GM12872 (cell line): ENCODE data around the gene GLB1L3.

Source experiments
- TF ChIP-seq, protein P1 (sequence below): IDR thresholded peaks from 3 replicates; pipeline ENCODE4 v1.5.1; 2011; ENCODE audit warnings: low read depth, mild to moderate bottlenecking, low read length, moderate library complexity; ENCODE audit not compliant: insufficient read depth

GLB1L3 gene

GRCh38 chr11:134261626-134262488 lies 14.3 kb upstream of the GLB1L3 start:
- TF ChIP-seq, protein P1, sequence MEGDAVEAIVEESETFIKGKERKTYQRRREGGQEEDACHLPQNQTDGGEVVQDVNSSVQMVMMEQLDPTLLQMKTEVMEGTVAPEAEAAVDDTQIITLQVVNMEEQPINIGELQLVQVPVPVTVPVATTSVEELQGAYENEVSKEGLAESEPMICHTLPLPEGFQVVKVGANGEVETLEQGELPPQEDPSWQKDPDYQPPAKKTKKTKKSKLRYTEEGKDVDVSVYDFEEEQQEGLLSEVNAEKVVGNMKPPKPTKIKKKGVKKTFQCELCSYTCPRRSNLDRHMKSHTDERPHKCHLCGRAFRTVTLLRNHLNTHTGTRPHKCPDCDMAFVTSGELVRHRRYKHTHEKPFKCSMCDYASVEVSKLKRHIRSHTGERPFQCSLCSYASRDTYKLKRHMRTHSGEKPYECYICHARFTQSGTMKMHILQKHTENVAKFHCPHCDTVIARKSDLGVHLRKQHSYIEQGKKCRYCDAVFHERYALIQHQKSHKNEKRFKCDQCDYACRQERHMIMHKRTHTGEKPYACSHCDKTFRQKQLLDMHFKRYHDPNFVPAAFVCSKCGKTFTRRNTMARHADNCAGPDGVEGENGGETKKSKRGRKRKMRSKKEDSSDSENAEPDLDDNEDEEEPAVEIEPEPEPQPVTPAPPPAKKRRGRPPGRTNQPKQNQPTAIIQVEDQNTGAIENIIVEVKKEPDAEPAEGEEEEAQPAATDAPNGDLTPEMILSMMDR = peak; percentile 65

DNA sequence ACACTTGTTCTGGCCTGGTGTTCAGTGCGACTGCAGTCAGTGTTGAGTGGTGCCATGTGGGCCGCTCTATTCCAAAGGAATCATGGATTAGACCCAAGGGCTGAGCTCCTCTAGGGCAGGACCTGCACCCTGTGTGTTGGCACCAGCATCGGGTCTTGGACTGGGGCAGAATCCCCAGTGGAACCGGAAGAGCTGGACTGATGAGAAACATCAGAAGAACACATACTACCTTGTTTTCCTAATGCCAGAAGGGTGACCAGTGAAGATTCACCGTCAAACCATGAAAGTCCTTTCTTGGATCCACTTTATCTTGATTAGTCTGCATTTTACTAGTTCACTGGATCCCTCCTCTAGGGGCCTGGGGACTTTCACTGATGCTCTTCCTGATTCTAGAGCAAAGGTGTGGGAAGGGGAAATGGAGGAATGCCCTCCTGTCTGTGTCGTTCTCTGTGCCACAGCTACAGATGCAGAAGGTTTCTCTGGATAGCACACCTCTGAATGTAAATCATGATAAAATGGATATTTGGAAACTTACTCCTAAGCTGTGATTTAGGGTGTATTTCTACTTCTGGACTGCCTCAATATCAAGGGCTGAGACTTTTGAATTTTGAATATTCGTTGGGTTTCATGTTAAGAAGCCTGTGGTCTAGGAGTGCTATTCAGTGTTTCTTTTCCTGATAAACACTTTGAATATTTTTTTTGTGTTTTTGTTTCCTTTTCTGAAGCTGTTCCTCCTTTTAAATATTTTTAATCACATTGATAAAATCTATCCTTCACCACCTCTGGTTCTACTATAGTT lies 11.0 kb upstream of the GLB1L3 start:
- TF ChIP-seq, protein P1 = no peak

GRCh38 chr11:134266440-134266839 lies 9.7 kb upstream of the GLB1L3 start:
- TF ChIP-seq, protein P1 = no peak

GRCh38 chr11:134266841-134267251 lies 9.3 kb upstream of the GLB1L3 start:
- TF ChIP-seq, protein P1 = no peak

DNA sequence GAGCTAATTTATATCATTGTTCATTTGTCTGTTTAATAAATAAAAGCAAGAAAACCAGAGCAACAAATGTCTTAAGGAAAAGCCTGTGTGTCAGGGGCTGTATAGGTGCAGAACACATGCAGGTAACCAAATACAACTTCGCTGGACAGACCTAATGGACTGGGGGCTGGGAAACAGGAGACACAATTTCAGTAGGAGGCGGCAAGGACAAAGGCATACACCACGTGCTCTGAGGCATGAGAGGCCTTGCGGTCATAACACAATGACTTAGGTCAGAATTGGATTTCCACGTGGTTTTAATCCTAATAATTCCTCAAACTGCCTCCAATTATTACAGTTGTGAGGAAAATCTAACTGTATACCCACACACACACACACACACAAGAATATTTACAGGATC lies 8.7 kb upstream of the GLB1L3 start:
- TF ChIP-seq, protein P1 = no peak

DNA sequence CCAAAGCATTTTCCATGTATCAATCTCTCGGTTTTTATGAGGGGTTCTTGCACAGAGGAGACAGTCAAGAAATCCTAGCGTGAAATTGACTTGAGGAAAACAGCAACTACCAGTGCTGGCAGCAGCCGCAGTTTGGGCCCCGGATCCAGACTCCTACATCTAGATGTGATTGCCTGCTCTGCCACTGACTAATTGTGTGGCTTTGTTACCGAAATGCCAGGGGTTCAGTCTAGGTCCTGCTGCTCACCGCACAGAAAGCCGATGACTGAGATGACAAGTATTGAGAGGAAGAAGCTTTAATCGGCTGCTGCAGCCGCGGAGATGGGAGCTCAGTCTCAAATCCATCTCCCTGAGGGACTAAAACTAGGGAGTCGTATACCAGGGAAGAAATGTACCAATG lies 8.2 kb upstream of the GLB1L3 start:
- TF ChIP-seq, protein P1 = no peak

- TF ChIP-seq, protein P1 = peak; percentile 22; the same call in 1 of the 3 replicates
Observed at GRCh38 chr11:134270250-134270714, 5.9 kb upstream of the GLB1L3 start.
